Hematopoietic multipotent progenitor cell treated with erythropoietin and hydrocortisone succinate and interleukin-3 and kit ligand, for 4 days (in vitro differentiated cells): Measurements from ENCODE around the gene HLTF.
A peak's percentile ranks its signal among the peaks of the same experiment; 100 is the strongest.
"Not testable (repeated sequence)": the region's sequence is repeated elsewhere in the genome, so short reads cannot be mapped to it uniquely, and the experiment has no call there.

Experiments
- DNase-seq: peaks from one replicate; pipeline ENCODE4 v3.0.0-alpha.2; 2015

The HLTF gene

GRCh38 chr3:149086232-149086988, at the start of gene HLTF:
Gene HLTF (minus strand): TSS chr3:149086533. CDS start chr3:149086336, 197 bp downstream.
- DNase-seq: peak; percentile 98

GRCh38 chr3:149134575-149134974, 48.2 kb upstream of the HLTF start:
- no peak for DNase-seq

GRCh38 chr3:149131589-149131988, 45.3 kb upstream of the HLTF start:
- no peak for DNase-seq

GRCh38 chr3:149129326-149130205, 43.2 kb upstream of the HLTF start, which contains the start of gene HPS3:
Gene HPS3 (plus strand): TSS chr3:149129638. CDS start chr3:149129724, 86 bp downstream.
- DNase-seq: peak; percentile 96

- DNase-seq: no peak
Observed at GRCh38 chr3:149128821-149129220, 42.5 kb upstream of the HLTF start.

- no peak for DNase-seq
Observed at GRCh38 chr3:149122721-149123578, 36.6 kb upstream of the HLTF start.

- peak; percentile 86 for DNase-seq
Observed at GRCh38 chr3:149120051-149120972, 34.0 kb upstream of the HLTF start.

- DNase-seq: no peak
Observed at GRCh38 chr3:149119466-149119865, 33.1 kb upstream of the HLTF start.

- no peak for DNase-seq
Observed at GRCh38 chr3:149118724-149119123, 32.4 kb upstream of the HLTF start.

- DNase-seq: no peak
Observed at GRCh38 chr3:149115114-149115513, 28.8 kb upstream of the HLTF start.

- no peak for DNase-seq
Observed at GRCh38 chr3:149114458-149114857, 28.1 kb upstream of the HLTF start.

GRCh38 chr3:149104484-149104883, 18.2 kb upstream of the HLTF start:
- no peak for DNase-seq

GRCh38 chr3:149101641-149102040, 15.3 kb upstream of the HLTF start:
- no peak for DNase-seq

GRCh38 chr3:149101154-149101553, 14.8 kb upstream of the HLTF start:
- no peak for DNase-seq

- not testable (repeated sequence) for DNase-seq
Observed at GRCh38 chr3:149097987-149098386, 11.7 kb upstream of the HLTF start.

- DNase-seq: no peak
Observed at GRCh38 chr3:149095487-149095886, 9.2 kb upstream of the HLTF start.

GRCh38 chr3:149091983-149092382, 5.7 kb upstream of the HLTF start:
- no peak for DNase-seq

GRCh38 chr3:149090907-149091306, 4.6 kb upstream of the HLTF start:
- no peak for DNase-seq

GRCh38 chr3:149090461-149090860, 4.1 kb upstream of the HLTF start:
- DNase-seq: no peak

GRCh38 chr3:149089395-149089794, 3.1 kb upstream of the HLTF start:
- no peak for DNase-seq

GRCh38 chr3:149087208-149087607, 875 bp upstream of the HLTF start:
- DNase-seq: no peak

- DNase-seq: peak; percentile 93
Observed at GRCh38 chr3:149085828-149086231, 503 bp downstream of the HLTF start.
